H1 (cell line): ENCODE results near the gene OXER1. TPM values are rescaled to one million over a fixed set of nuclear protein-coding genes. Genes with fewer than 3 reads are reported as not detected.

ENCODE experiments used
- polyA plus RNA-seq, 7 experiments: library from polyadenylated mRNA; depleted of rRNA in 3 of 7; stranded (reverse) in 5 of 7; unstranded in 2 of 7; fragments of >200 nt in 5 of 7; fragments of 200-250 nt in 2 of 7; gene quantifications; 1 replicate in 5 of 7; 2 replicates in 1 of 7; 4 replicates in 1 of 7; pipeline versions ENCODE4 v1.2.1 to v1.2.3, GENCODE V29; 2011 to 2013; ENCODE audit warnings: missing spikeins in 2 of 7, mixed read lengths in 2 of 7
- total RNA-seq: library from RNA; stranded (reverse); fragmentation: NEBNext Ultra II Directional; extraction: Animal tissue kit (Norgen Biotek cat#: 25700); gene quantifications from 2 replicates; pipeline ENCODE4 v1.2.1, GENCODE V29; 2021
- TF ChIP-seq, protein P1 (sequence below), 3 experiments: IDR thresholded peaks; 1 replicate in 2 of 3; 2 replicates in 1 of 3; pipeline versions ENCODE4 v1.5.1 to v1.6.1; 2011; ENCODE audit warnings: low read length in 3 of 3, mild to moderate bottlenecking in 3 of 3, inconsistent platforms in 2 of 3, low read depth in 1 of 3, moderate library complexity in 1 of 3; ENCODE audit not compliant: insufficient read depth in 1 of 3; ENCODE audit errors: control extremely low read depth in 1 of 3

Gene OXER1
- total and polyA plus RNA-seq, 2 of the 8 experiments (the other 6 are each of a cell fraction or from before 2014, with no cell fraction given), result 1.2 to 2.9 TPM

DNA sequence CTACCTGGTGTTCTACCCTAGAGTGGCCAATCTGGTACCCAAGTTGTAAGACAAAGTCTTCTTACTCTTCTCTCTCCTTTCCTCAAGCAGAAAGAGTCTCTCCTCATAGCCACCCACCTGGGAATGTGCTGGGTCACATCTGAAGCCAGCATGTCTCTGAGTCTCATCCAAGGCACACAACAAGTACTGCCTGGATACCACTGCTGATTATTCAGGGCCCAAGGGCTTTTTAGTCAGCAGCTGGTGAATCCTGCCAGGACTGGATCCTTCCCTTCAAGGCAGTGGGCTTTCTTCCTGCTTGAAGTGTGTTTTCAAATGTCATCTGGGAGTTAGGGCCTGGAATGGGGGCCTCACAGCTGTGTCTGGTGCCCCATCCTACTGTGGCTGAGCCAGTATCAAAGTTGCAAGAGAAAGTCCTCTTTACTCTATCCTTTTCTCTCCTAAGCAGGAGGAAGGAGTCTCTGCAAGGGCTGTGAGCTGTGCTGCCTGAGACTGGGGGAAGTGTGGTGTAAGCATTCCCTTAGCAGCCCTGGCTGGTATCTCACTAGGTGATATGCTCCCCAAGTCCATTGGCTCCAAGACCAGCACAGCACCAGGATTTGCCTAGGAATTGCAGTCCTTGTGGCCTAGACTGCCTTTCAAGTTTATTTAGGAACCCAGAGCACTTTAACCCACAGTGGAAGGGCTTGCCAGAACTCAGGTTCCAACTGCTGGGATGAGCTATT lies 27.2 kb downstream of the OXER1 start (continued):
- TF ChIP-seq, protein P1, sequence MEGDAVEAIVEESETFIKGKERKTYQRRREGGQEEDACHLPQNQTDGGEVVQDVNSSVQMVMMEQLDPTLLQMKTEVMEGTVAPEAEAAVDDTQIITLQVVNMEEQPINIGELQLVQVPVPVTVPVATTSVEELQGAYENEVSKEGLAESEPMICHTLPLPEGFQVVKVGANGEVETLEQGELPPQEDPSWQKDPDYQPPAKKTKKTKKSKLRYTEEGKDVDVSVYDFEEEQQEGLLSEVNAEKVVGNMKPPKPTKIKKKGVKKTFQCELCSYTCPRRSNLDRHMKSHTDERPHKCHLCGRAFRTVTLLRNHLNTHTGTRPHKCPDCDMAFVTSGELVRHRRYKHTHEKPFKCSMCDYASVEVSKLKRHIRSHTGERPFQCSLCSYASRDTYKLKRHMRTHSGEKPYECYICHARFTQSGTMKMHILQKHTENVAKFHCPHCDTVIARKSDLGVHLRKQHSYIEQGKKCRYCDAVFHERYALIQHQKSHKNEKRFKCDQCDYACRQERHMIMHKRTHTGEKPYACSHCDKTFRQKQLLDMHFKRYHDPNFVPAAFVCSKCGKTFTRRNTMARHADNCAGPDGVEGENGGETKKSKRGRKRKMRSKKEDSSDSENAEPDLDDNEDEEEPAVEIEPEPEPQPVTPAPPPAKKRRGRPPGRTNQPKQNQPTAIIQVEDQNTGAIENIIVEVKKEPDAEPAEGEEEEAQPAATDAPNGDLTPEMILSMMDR (IDR thresholded peaks at IDR 0.05; ENCODE audit: control extremely low read depth in 1 of 3, insufficient read depth in 1 of 3, low read depth in 1 of 3, low read length in 3 of 3), result no peak
